Keratinocyte (primary cell): ENCODE results near the gene FAM20C. TPM values are rescaled to one million over a fixed set of nuclear protein-coding genes. Genes with fewer than 3 reads are reported as not detected.
A peak's percentile ranks its signal among the peaks of the same experiment; 100 is the strongest.

Experiments used
- DNase-seq: peaks from one replicate; pipeline ENCODE4 v3.0.0-alpha.2; 2011; ENCODE audit warnings: low read depth, missing footprints, low spot score
- FAIRE-seq: peaks from 2 replicates; lab custom pipeline; 2011; peaks lifted over from hg19 to GRCh38; lab: Jason Lieb, UNC
- H2AFZ ChIP-seq: 2 replicates; pipeline ENCODE4 v1.6.0; 2012; ENCODE audit warnings: low read length, control low read depth, inconsistent platforms; ENCODE audit not compliant: control insufficient read depth
- H3K27ac ChIP-seq: 2 replicates; pipeline ENCODE4 v1.5.1; 2011; ENCODE audit warnings: low read length; ENCODE audit not compliant: control insufficient read depth, insufficient read depth
- H3K27me3 ChIP-seq: 3 replicates; pipeline ENCODE4 v1.6.0; 2011; ENCODE audit warnings: low read length; ENCODE audit not compliant: control insufficient read depth, insufficient read depth; ENCODE audit errors: extremely low read depth
- H3K36me3 ChIP-seq, 2 experiments: 2 replicates in 1 of 2; 3 replicates in 1 of 2; pipeline ENCODE4 v1.5.1; 2011; ENCODE audit warnings: low read length in 2 of 2, mild to moderate bottlenecking in 1 of 2; ENCODE audit not compliant: control insufficient read depth in 2 of 2, insufficient read depth in 2 of 2; ENCODE audit errors: extremely low read depth in 1 of 2
- H3K4me1 ChIP-seq: 3 replicates; pipeline ENCODE4 v1.5.1; 2011; ENCODE audit warnings: low read length; ENCODE audit not compliant: control insufficient read depth, insufficient read depth; ENCODE audit errors: extremely low read depth
- H3K4me2 ChIP-seq: 3 replicates; pipeline ENCODE4 v1.6.0; 2011; ENCODE audit warnings: low read depth, low read length; ENCODE audit not compliant: control insufficient read depth, insufficient read depth; ENCODE audit errors: extremely low read depth
- H3K4me3 ChIP-seq, 3 experiments: fragments of 200-600 bp in 1 of 3; sonication (generic) in 1 of 3; 2 replicates in 2 of 3; 3 replicates in 1 of 3; pipeline ENCODE4 v1.5.1; 2011 to 2016; ENCODE audit warnings: low read length in 3 of 3, mild to moderate bottlenecking in 3 of 3, control low read depth in 2 of 3, inconsistent platforms in 1 of 3, low read depth in 1 of 3, mixed read lengths in 1 of 3, mixed run types in 1 of 3, moderate library complexity in 1 of 3; ENCODE audit not compliant: control insufficient read depth in 2 of 3, insufficient read depth in 2 of 3; ENCODE audit errors: extremely low read depth in 1 of 3
- H3K79me2 ChIP-seq: 2 replicates; pipeline ENCODE4 v1.6.0; 2012; ENCODE audit warnings: low read length; ENCODE audit not compliant: control insufficient read depth, insufficient read depth
- H3K9ac ChIP-seq: 3 replicates; pipeline ENCODE4 v1.6.0; 2011; ENCODE audit warnings: low read length; ENCODE audit not compliant: control insufficient read depth, insufficient read depth; ENCODE audit errors: extremely low read depth
- H3K9me1 ChIP-seq: 3 replicates; pipeline ENCODE4 v1.6.0; 2011; ENCODE audit warnings: low read length; ENCODE audit not compliant: control insufficient read depth, insufficient read depth; ENCODE audit errors: extremely low read depth
- H3K9me3 ChIP-seq: 2 replicates; pipeline ENCODE4 v1.5.1; 2012; ENCODE audit warnings: low read depth, low read length; ENCODE audit not compliant: control insufficient read depth
- H4K20me1 ChIP-seq: 3 replicates; pipeline ENCODE4 v1.6.0; 2011; ENCODE audit warnings: low read length; ENCODE audit not compliant: control insufficient read depth, insufficient read depth; ENCODE audit errors: extremely low read depth
- CTCF ChIP-seq, 3 experiments: IDR thresholded peaks in 1 of 3; conservative IDR thresholded peaks in 1 of 3; optimal IDR thresholded peaks in 1 of 3; 2 replicates in 2 of 3; 3 replicates in 1 of 3; pipeline versions ENCODE3 to v1.5.1; 2011; ENCODE audit warnings: low read length in 3 of 3, mild to moderate bottlenecking in 3 of 3, moderate library complexity in 2 of 3, control low read depth in 1 of 3, inconsistent platforms in 1 of 3; ENCODE audit not compliant: insufficient read depth in 2 of 3; ENCODE audit errors: extremely low read depth in 1 of 3
- EZH2 ChIP-seq: IDR thresholded peaks from one replicate; pipeline ENCODE4 v1.6.1; 2012; ENCODE audit warnings: inconsistent platforms, mild to moderate bottlenecking, low read length, moderate library complexity
- dilution Hi-C: fragments of 300-500 bp; cut with MboI; formaldehyde crosslinking; loops from one replicate; pipeline ENCODE4 v1.7.0; 2020; ENCODE audit warnings: low sequenced_read_pairs; ENCODE audit not compliant: extremely low pct_ligation_motif_present
- polyA plus RNA-seq, 5 experiments: library from polyadenylated mRNA; depleted of rRNA in 3 of 5; stranded (reverse) in 3 of 5; stranded (forward) in 1 of 5; unstranded in 1 of 5; fragments of >200 nt; gene quantifications; 1 replicate in 1 of 5; 2 replicates in 3 of 5; 3 replicates in 1 of 5; pipeline versions ENCODE4 v1.2.1 to v1.2.3, GENCODE V29; 2011 to 2012; ENCODE audit warnings: missing spikeins in 2 of 5, low read depth in 1 of 5, low replicate concordance in 1 of 5

FAM20C gene
- polyA plus RNA-seq, 1 donor (not counting 4 experiments of a cell fraction or from before 2014, with no cell fraction given): 3.8 TPM

- H3K27ac ChIP-seq: no peak overlapping the region
- no peaks in the 10 kb centered on the region for H3K36me3 ChIP-seq
- FAIRE-seq: peak; percentile 56
- H3K4me3 ChIP-seq: no peak overlapping the region
- dilution Hi-C loops: no loop called here
- H3K4me1 ChIP-seq: no peaks in the 10 kb centered on the region
- no peaks in the 10 kb centered on the region for H3K9me1 ChIP-seq
- H3K4me2 ChIP-seq: no peak overlapping the region
- H3K27me3 ChIP-seq: peaks cover 8% of the 10 kb centered on the region
- H3K9me3 ChIP-seq: peaks cover 3% of the 10 kb centered on the region
- no peak for DNase-seq
- TF ChIP-seq EZH2 (no peak), CTCF (optimal IDR thresholded peaks at IDR 0.05 in 1 of 3, IDR thresholded peaks at IDR 0.05 in 1 of 3, conservative IDR thresholded peaks at IDR 0.05 in 1 of 3; ENCODE audit: extremely low read depth in 1 of 3, insufficient read depth in 2 of 3, low read length in 3 of 3) (no peak)
- no peaks in the 10 kb centered on the region for H4K20me1 ChIP-seq
- no peak overlapping the region for H2AFZ ChIP-seq
- no peak overlapping the region for H3K9ac ChIP-seq
- no peaks in the 10 kb centered on the region for H3K79me2 ChIP-seq
These were observed 85.7 kb downstream of the FAM20C start for GRCh38 chr7:278081-278480.

GRCh38 chr7:279821-280220 lies 87.5 kb downstream of the FAM20C start:
- H3K9me1 ChIP-seq: no peaks in the 10 kb centered on the region
- no peaks in the 10 kb centered on the region for H3K36me3 ChIP-seq
- no peaks in the 10 kb centered on the region for H3K4me1 ChIP-seq
- peaks cover 3% of the 10 kb centered on the region for H3K9me3 ChIP-seq
- H3K4me3 ChIP-seq: no peak overlapping the region
- FAIRE-seq: no peak
- no peak overlapping the region for H3K4me2 ChIP-seq
- no peak for DNase-seq
- no peak for TF ChIP-seq EZH2
- TF ChIP-seq CTCF (optimal IDR thresholded peaks at IDR 0.05 in 1 of 3, IDR thresholded peaks at IDR 0.05 in 1 of 3, conservative IDR thresholded peaks at IDR 0.05 in 1 of 3; ENCODE audit: extremely low read depth in 1 of 3, insufficient read depth in 2 of 3, low read length in 3 of 3): no peak
- H3K27me3 ChIP-seq: peaks cover 12% of the 10 kb centered on the region
- H3K79me2 ChIP-seq: no peaks in the 10 kb centered on the region
- H3K27ac ChIP-seq: no peak overlapping the region
- H4K20me1 ChIP-seq: no peaks in the 10 kb centered on the region
- dilution Hi-C loops: no loop called here
- no peak overlapping the region for H3K9ac ChIP-seq
- no peak overlapping the region for H2AFZ ChIP-seq
